ENCODE measurements around the gene GNAL.

Gene GNAL

DNA sequence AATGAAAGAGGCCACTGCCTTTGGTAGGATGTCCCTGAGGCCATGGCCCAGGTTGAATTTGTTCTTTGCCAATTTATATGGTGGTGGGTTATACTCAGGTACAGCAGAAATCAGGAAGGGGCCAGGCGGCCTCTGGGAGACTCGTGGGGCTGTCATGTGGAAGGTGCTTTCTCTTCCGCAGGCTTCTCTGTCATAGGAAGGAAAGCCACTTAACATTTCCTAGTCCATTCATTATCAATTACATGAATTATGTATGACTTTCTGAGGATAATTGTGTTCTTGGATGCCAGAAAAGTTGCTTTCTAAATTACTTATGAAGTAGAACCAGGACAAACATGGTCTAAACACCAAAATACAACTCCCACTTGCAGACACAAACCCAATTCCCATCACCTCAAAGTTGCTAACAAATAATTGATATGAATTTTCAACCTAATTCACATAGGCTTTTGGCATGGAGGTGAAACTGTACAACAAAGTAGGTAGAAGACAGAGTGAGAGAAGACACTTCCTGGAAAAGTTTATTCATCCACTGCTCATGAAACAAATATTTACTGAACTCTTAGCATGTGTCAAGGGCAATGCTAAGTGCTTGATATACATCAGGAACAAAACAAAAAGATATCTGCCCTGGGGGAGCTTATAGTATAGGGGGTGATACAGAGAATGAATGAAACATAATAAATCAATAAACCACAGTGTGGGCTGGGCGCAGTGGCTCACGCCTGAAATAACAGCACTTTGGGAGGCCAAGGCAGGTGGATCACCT lies 111.7 kb downstream of the GNAL start:
- no peak for TF ChIP-seq CTCF (conservative IDR thresholded peaks at IDR 0.05; ENCODE audit: low read depth)
- ChIA-PET CTCF (no interaction called here), POLR2A (ENCODE audit: low non-redundant PET) (no interaction called here)
- H3K27ac ChIP-seq: no peak overlapping the region
- DNase-seq (ENCODE audit: low spot score): no peak

GRCh38 chr18:11801573-11801972 lies 112.5 kb downstream of the GNAL start:
- H3K27ac ChIP-seq: no peak overlapping the region
- CTCF ChIA-PET: no interaction called here
- no peak for TF ChIP-seq CTCF (conservative IDR thresholded peaks at IDR 0.05; ENCODE audit: low read depth)
- POLR2A ChIA-PET (ENCODE audit: low non-redundant PET): no interaction called here
- no peak for DNase-seq (ENCODE audit: low spot score)

- ChIA-PET CTCF (no interaction called here), POLR2A (ENCODE audit: low non-redundant PET) (no interaction called here)
- H3K27ac ChIP-seq: no peak overlapping the region
- no peak for DNase-seq (ENCODE audit: low spot score)
- TF ChIP-seq CTCF (conservative IDR thresholded peaks at IDR 0.05; ENCODE audit: low read depth): no peak
Observed at GRCh38 chr18:11802158-11802557, 113.1 kb downstream of the GNAL start.

- POLR2A ChIA-PET (ENCODE audit: low non-redundant PET): no interaction called here
- CTCF ChIA-PET: no interaction called here
- no peak for TF ChIP-seq CTCF (conservative IDR thresholded peaks at IDR 0.05; ENCODE audit: low read depth)
- H3K27ac ChIP-seq: no peak overlapping the region
- DNase-seq (ENCODE audit: low spot score): no peak
Observed at GRCh38 chr18:11802586-11802985, 113.5 kb downstream of the GNAL start.

GRCh38 chr18:11807233-11807632 lies 118.2 kb downstream of the GNAL start:
- H3K27ac ChIP-seq: no peak overlapping the region
- ChIA-PET CTCF (no interaction called here), POLR2A (ENCODE audit: low non-redundant PET) (no interaction called here)
- no peak for DNase-seq (ENCODE audit: low spot score)
- no peak for TF ChIP-seq CTCF (conservative IDR thresholded peaks at IDR 0.05; ENCODE audit: low read depth)

- no peak overlapping the region for H3K27ac ChIP-seq
- peak; percentile 80 for DNase-seq (ENCODE audit: low spot score)
- ChIA-PET POLR2A (ENCODE audit: low non-redundant PET) (no interaction called here), CTCF (no interaction called here)
- no peak for TF ChIP-seq CTCF (conservative IDR thresholded peaks at IDR 0.05; ENCODE audit: low read depth)
Observed at GRCh38 chr18:11808001-11808855, 119.2 kb downstream of the GNAL start.

All from RWPE1 (cell line).